ENCODE data around the gene CAMTA1.

CAMTA1 gene

GRCh38 chr1:7658099-7658498 is 872.8 kb downstream of the CAMTA1 start:
- no peak for ATAC-seq (ENCODE audit: insufficient read depth, low read depth)

GRCh38 chr1:7659514-7659913 is 874.3 kb downstream of the CAMTA1 start:
- no peak for ATAC-seq (ENCODE audit: insufficient read depth, low read depth)

More at GRCh38 chr1:7658099-7658498, 872.8 kb downstream of the CAMTA1 start:
- H3K4me2 ChIP-seq (ENCODE audit: insufficient read depth, low read length), result no peak overlapping the region
- no peaks in the 10 kb centered on the region for H4K20me1 ChIP-seq (ENCODE audit: insufficient read depth, low read length)
- no peak overlapping the region for H3K27ac ChIP-seq (ENCODE audit: low read length)
- no peaks in the 10 kb centered on the region for H3K79me2 ChIP-seq (ENCODE audit: insufficient read depth, low read length)
- no peaks in the 10 kb centered on the region for H3K9me3 ChIP-seq (ENCODE audit: insufficient read depth, low read length, severe bottlenecking)
- DNase-seq, result no peak
- no peak overlapping the region for H3K4me3 ChIP-seq (ENCODE audit: low read depth in 1 of 2, low read length in 2 of 2)
- no peaks in the 10 kb centered on the region for H3K4me1 ChIP-seq (ENCODE audit: insufficient read depth, low read length)
- no peaks in the 10 kb centered on the region for H3K27me3 ChIP-seq (ENCODE audit: insufficient read depth, low read length, poor library complexity)
- H2AFZ ChIP-seq (ENCODE audit: low read depth, low read length), result no peak overlapping the region
- H3K36me3 ChIP-seq (ENCODE audit: insufficient read depth, low read length), result no peaks in the 10 kb centered on the region
- H3K9ac ChIP-seq (ENCODE audit: low read depth, low read length), result no peak overlapping the region
- TF ChIP-seq, protein P1, sequence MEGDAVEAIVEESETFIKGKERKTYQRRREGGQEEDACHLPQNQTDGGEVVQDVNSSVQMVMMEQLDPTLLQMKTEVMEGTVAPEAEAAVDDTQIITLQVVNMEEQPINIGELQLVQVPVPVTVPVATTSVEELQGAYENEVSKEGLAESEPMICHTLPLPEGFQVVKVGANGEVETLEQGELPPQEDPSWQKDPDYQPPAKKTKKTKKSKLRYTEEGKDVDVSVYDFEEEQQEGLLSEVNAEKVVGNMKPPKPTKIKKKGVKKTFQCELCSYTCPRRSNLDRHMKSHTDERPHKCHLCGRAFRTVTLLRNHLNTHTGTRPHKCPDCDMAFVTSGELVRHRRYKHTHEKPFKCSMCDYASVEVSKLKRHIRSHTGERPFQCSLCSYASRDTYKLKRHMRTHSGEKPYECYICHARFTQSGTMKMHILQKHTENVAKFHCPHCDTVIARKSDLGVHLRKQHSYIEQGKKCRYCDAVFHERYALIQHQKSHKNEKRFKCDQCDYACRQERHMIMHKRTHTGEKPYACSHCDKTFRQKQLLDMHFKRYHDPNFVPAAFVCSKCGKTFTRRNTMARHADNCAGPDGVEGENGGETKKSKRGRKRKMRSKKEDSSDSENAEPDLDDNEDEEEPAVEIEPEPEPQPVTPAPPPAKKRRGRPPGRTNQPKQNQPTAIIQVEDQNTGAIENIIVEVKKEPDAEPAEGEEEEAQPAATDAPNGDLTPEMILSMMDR (IDR thresholded peaks at IDR 0.05; ENCODE audit: borderline replicate concordance, extremely low read depth, low read length, poor library complexity, severe bottlenecking), result no peak
- TF ChIP-seq EZH2 (IDR thresholded peaks at IDR 0.05; ENCODE audit: borderline replicate concordance, low read depth, low read length, severe bottlenecking), result no peak

DNA sequence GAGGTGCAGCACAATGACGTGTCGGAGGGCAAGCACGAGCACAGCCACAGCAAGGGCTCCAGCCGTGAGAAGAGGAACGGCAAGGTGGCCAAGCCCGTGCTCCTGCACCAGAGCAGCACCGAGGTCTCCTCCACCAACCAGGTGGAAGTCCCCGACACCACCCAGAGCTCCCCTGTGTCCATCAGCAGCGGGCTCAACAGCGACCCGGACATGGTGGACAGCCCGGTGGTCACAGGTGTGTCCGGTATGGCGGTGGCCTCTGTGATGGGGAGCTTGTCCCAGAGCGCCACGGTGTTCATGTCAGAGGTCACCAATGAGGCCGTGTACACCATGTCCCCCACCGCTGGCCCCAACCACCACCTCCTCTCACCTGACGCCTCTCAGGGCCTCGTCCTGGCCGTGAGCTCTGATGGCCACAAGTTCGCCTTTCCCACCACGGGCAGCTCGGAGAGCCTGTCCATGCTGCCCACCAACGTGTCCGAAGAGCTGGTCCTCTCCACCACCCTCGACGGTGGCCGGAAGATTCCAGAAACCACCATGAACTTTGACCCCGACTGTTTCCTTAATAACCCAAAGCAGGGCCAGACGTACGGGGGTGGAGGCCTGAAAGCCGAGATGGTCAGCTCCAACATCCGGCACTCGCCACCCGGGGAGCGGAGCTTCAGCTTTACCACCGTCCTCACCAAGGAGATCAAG is 878.3 kb downstream of the CAMTA1 start:
- no peaks in the 10 kb centered on the region for H3K36me3 ChIP-seq (ENCODE audit: insufficient read depth, low read length)
- 0 out of 2 replicates have a peak, but pooled peaks cover 3% of the 10 kb centered on the region for H4K20me1 ChIP-seq (ENCODE audit: insufficient read depth, low read length)
- no peak for ATAC-seq (ENCODE audit: insufficient read depth, low read depth)
- no peaks in the 10 kb centered on the region for H3K27me3 ChIP-seq (ENCODE audit: insufficient read depth, low read length, poor library complexity)
- H3K79me2 ChIP-seq (ENCODE audit: insufficient read depth, low read length), result no peaks in the 10 kb centered on the region
- H3K4me2 ChIP-seq (ENCODE audit: insufficient read depth, low read length), result no peak overlapping the region
- DNase-seq, result no peak
- H3K4me3 ChIP-seq (ENCODE audit: low read depth in 1 of 2, low read length in 2 of 2), result no peak overlapping the region
- H2AFZ ChIP-seq (ENCODE audit: low read depth, low read length), result no peak overlapping the region
- no peak for TF ChIP-seq EZH2 (IDR thresholded peaks at IDR 0.05; ENCODE audit: borderline replicate concordance, low read depth, low read length, severe bottlenecking)
- TF ChIP-seq, protein P1 (IDR thresholded peaks at IDR 0.05; ENCODE audit: borderline replicate concordance, extremely low read depth, low read length, poor library complexity, severe bottlenecking), result no peak
- H3K4me1 ChIP-seq (ENCODE audit: insufficient read depth, low read length), result no peaks in the 10 kb centered on the region
- no peaks in the 10 kb centered on the region for H3K9me3 ChIP-seq (ENCODE audit: insufficient read depth, low read length, severe bottlenecking)
- no peak overlapping the region for H3K9ac ChIP-seq (ENCODE audit: low read depth, low read length)
- H3K27ac ChIP-seq (ENCODE audit: low read length), result no peak overlapping the region

More at GRCh38 chr1:7659514-7659913, 874.3 kb downstream of the CAMTA1 start:
- DNase-seq, result no peak
- Histone ChIP-seq H3K27me3 (ENCODE audit: insufficient read depth, low read length, poor library complexity) (no peaks in the 10 kb centered on the region), H3K36me3 (ENCODE audit: insufficient read depth, low read length) (no peaks in the 10 kb centered on the region), H2AFZ (ENCODE audit: low read depth, low read length) (no peak overlapping the region), H3K4me3 (ENCODE audit: low read depth in 1 of 2, low read length in 2 of 2) (no peak overlapping the region), H3K4me2 (ENCODE audit: insufficient read depth, low read length) (no peak overlapping the region), H3K79me2 (ENCODE audit: insufficient read depth, low read length) (no peaks in the 10 kb centered on the region), H3K4me1 (ENCODE audit: insufficient read depth, low read length) (no peaks in the 10 kb centered on the region), H3K9me3 (ENCODE audit: insufficient read depth, low read length, severe bottlenecking) (no peaks in the 10 kb centered on the region), H3K27ac (ENCODE audit: low read length) (no peak overlapping the region), H3K9ac (ENCODE audit: low read depth, low read length) (no peak overlapping the region), H4K20me1 (ENCODE audit: insufficient read depth, low read length) (no peaks in the 10 kb centered on the region)
- TF ChIP-seq, protein P1 (IDR thresholded peaks at IDR 0.05; ENCODE audit: borderline replicate concordance, extremely low read depth, low read length, poor library complexity, severe bottlenecking), result no peak
- TF ChIP-seq EZH2 (IDR thresholded peaks at IDR 0.05; ENCODE audit: borderline replicate concordance, low read depth, low read length, severe bottlenecking), result no peak

All from DND-41 (cell line).